Skeletal muscle tissue (tissue), 4 donors: ENCODE measurements around the gene RHCG. TPM values are rescaled to one million over a fixed set of nuclear protein-coding genes. Genes with fewer than 3 reads are reported as not detected.

Experiments
- H3K27ac ChIP-seq: one replicate; pipeline ENCODE4 v1.7.0; 2013; ENCODE audit warnings: mild to moderate bottlenecking, low read depth, low read length, inconsistent platforms
- H3K27me3 ChIP-seq, 3 donors: one replicate each; pipeline ENCODE4 v1.7.0; 2013; ENCODE audit warnings: low read length in 3 of 3; ENCODE audit not compliant: control insufficient read depth in 3 of 3, insufficient read depth in 3 of 3
- H3K36me3 ChIP-seq, 3 donors: one replicate each; pipeline ENCODE4 v1.7.0; 2013; ENCODE audit warnings: low read length in 3 of 3; ENCODE audit not compliant: control insufficient read depth in 3 of 3, insufficient read depth in 3 of 3
- H3K4me1 ChIP-seq, 3 donors: one replicate each; pipeline ENCODE4 v1.7.0; 2013; ENCODE audit warnings: low read length in 3 of 3, mild to moderate bottlenecking in 3 of 3; ENCODE audit not compliant: control insufficient read depth in 3 of 3, insufficient read depth in 3 of 3
- H3K4me3 ChIP-seq, 3 donors: one replicate each; pipeline ENCODE4 v1.7.0; 2013; ENCODE audit warnings: low read length in 3 of 3
- H3K9ac ChIP-seq, 3 donors: one replicate each; pipeline ENCODE4 v1.7.0; 2013; ENCODE audit warnings: low read length in 3 of 3, mild to moderate bottlenecking in 3 of 3, moderate library complexity in 2 of 3, low read depth in 1 of 3
- H3K9me3 ChIP-seq, 3 donors: one replicate each; pipeline ENCODE4 v1.7.0; 2013; ENCODE audit warnings: low read length in 3 of 3; ENCODE audit not compliant: control insufficient read depth in 3 of 3
- total RNA-seq: library from RNA; depleted of rRNA; stranded (reverse); fragments of >200 nt; gene quantifications from one replicate; pipeline ENCODE4 v1.2.3, GENCODE V29; 2014
- donor health status: Osteomylitis.

The RHCG gene
- total RNA-seq, 1 donor from 2014 or later: not detected

GRCh38 chr15:89461386-89461785 lies 35.0 kb downstream of the RHCG start:
- Histone ChIP-seq H3K36me3 (no peaks in the 10 kb centered on the region), H3K9ac (no peak overlapping the region), H3K9me3 (peaks cover 0 to 7% (median 1%) of the 10 kb centered on the region in 3 donors), H3K27ac (no peak overlapping the region), H3K4me3 (no peak overlapping the region), H3K4me1 (no peaks in the 10 kb centered on the region), H3K27me3 (peaks cover 0 to 26% (median 4%) of the 10 kb centered on the region in 3 donors)

- peaks cover 0 to 7% (median 2%) of the 10 kb centered on the region in 3 donors for H3K9me3 ChIP-seq
- H3K4me1 ChIP-seq: no peaks in the 10 kb centered on the region
- H3K27ac ChIP-seq: no peak overlapping the region
- no peak overlapping the region for H3K9ac ChIP-seq
- H3K27me3 ChIP-seq: peaks cover 0 to 26% (median 4%) of the 10 kb centered on the region in 3 donors
- H3K36me3 ChIP-seq: no peaks in the 10 kb centered on the region
- no peak overlapping the region for H3K4me3 ChIP-seq
These were observed 36.3 kb downstream of the RHCG start for GRCh38 chr15:89460048-89460447.

DNA sequence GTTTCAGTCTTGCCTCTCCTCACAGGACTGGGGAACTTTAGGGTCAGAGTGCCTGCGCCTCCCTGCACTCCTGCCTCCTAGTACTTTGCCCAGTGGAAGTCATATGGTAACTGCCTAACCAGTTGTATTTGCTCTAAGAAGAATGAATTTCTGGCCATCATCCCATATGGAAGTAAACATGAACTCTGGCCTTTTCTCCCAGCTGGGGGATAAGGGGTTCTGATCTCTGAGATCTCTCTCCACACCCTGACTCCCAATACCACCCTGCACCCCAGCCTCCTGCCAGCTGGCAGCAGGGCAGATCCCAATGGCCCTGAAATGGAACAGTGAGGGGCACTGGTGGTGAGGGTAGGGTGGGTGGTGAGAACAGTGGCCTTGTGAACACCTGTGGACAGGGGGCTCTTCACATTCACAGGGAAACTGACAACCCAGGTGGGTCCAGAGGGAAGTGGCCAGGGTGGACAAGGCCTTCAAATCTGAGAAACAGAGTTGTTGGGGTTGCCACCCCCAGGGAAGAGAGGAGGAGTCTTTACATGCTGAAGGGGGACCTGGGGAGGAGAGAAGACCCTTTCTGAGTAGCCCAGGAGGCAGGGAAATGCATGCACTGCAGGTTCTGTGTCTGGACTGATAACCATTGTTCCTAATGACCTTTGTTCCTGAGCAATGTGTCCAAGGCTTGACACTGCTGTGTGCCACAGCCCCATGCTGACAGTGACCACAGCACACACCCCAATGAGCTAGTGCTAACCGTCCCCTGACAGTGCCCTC lies 36.9 kb downstream of the RHCG start:
- H3K9me3 ChIP-seq: peaks cover 0 to 7% (median 2%) of the 10 kb centered on the region in 3 donors
- no peaks in the 10 kb centered on the region for H3K36me3 ChIP-seq
- peaks cover 0 to 26% (median 4%) of the 10 kb centered on the region in 3 donors for H3K27me3 ChIP-seq
- H3K4me3 ChIP-seq: no peak overlapping the region
- H3K4me1 ChIP-seq: no peaks in the 10 kb centered on the region
- H3K9ac ChIP-seq: no peak overlapping the region
- H3K27ac ChIP-seq: no peak overlapping the region

- Histone ChIP-seq H3K4me3 (no peak overlapping the region), H3K9ac (no peak overlapping the region), H3K27me3 (peaks cover 0 to 26% (median 4%) of the 10 kb centered on the region in 3 donors)
These were observed 37.9 kb downstream of the RHCG start for GRCh38 chr15:89458440-89458839.

DNA sequence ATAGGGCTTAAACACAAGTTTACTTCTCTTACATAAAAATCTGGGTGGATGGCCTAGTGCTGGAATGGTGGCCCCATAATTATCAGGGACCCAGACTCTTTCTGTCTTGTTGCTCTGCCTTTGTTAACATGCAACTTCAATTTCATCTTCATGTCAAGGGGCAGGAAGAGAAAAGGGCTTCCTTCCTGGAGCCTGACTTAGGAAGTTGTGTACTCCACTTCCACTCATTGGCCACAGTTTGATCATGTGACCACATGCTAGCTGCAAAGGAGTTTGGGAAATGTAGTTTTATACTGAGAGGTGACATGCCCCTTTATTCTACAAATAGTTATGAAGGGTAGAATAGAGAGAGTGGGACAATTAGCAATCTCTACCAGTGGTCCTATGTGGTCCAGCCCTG lies 39.3 kb downstream of the RHCG start:
- Histone ChIP-seq H3K9ac (no peak overlapping the region), H3K4me3 (no peak overlapping the region), H3K9me3 (peaks cover 0 to 7% (median 2%) of the 10 kb centered on the region in 3 donors), H3K36me3 (no peaks in the 10 kb centered on the region), H3K4me1 (peaks cover 0 to 4% (median 4%) of the 10 kb centered on the region in 3 donors), H3K27ac (no peak overlapping the region), H3K27me3 (peaks cover 0 to 23% (median 4%) of the 10 kb centered on the region in 3 donors)

More at GRCh38 chr15:89458440-89458839, 37.9 kb downstream of the RHCG start:
- Histone ChIP-seq H3K36me3 (no peaks in the 10 kb centered on the region), H3K4me1 (no peaks in the 10 kb centered on the region), H3K27ac (no peak overlapping the region), H3K9me3 (peaks cover 0 to 7% (median 2%) of the 10 kb centered on the region in 3 donors)

DNA sequence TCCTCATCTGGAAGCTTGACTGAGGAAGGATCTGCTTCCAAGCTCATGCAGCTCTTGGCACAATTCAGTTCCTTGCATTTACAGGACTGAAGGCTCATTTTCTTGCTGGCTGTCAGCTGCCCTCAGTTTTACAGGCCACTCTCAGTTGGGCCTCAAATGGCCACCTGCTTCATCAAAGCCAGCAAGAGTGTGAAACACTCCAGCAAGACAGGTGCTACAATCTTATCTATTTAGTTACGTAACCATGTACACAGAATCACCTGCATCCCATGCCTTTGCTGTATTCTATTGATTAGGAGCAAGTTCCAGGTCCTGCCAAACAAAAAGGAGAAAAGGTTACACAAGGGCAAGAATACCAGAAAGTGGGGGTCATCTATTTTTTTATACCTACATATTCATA lies 40.8 kb downstream of the RHCG start:
- Histone ChIP-seq H3K36me3 (no peaks in the 10 kb centered on the region), H3K9me3 (peaks cover 0 to 7% (median 2%) of the 10 kb centered on the region in 3 donors), H3K27ac (no peak overlapping the region), H3K27me3 (peaks cover 7 to 15% (median 14%) of the 10 kb centered on the region in 3 donors), H3K9ac (no peak overlapping the region), H3K4me1 (peaks cover 0 to 6% (median 4%) of the 10 kb centered on the region in 3 donors), H3K4me3 (no peak overlapping the region)

GRCh38 chr15:89452330-89452836 lies 44.0 kb downstream of the RHCG start:
- H3K9ac ChIP-seq: no peak overlapping the region
- H3K4me1 ChIP-seq: peaks cover 0 to 6% (median 4%) of the 10 kb centered on the region in 3 donors
- H3K27ac ChIP-seq: no peak overlapping the region
- H3K27me3 ChIP-seq: peaks cover 31 to 43% (median 36%) of the 10 kb centered on the region in 3 donors
- no peaks in the 10 kb centered on the region for H3K36me3 ChIP-seq
- H3K4me3 ChIP-seq: no peak overlapping the region
- peaks cover 0 to 7% (median 2%) of the 10 kb centered on the region in 3 donors for H3K9me3 ChIP-seq

GRCh38 chr15:89451846-89452245 lies 44.5 kb downstream of the RHCG start:
- Histone ChIP-seq H3K27me3 (peaks cover 35 to 46% (median 39%) of the 10 kb centered on the region in 3 donors), H3K9ac (no peak overlapping the region), H3K9me3 (peaks cover 0 to 4% (median 2%) of the 10 kb centered on the region in 3 donors), H3K36me3 (no peaks in the 10 kb centered on the region), H3K27ac (no peak overlapping the region), H3K4me1 (peaks cover 0 to 6% (median 4%) of the 10 kb centered on the region in 3 donors), H3K4me3 (no peak overlapping the region)

- no peak overlapping the region for H3K27ac ChIP-seq
- H3K4me3 ChIP-seq: no peak overlapping the region
- H3K36me3 ChIP-seq: no peaks in the 10 kb centered on the region
- peaks cover 37 to 58% (median 39%) of the 10 kb centered on the region in 3 donors for H3K27me3 ChIP-seq
- no peak overlapping the region for H3K9ac ChIP-seq
- no peaks in the 10 kb centered on the region for H3K9me3 ChIP-seq
- H3K4me1 ChIP-seq: peaks cover 0 to 6% (median 4%) of the 10 kb centered on the region in 3 donors
These were observed 46.0 kb downstream of the RHCG start for GRCh38 chr15:89450076-89451006.
